OCI-LY1 (cell line): ENCODE results near the gene MALT1.

Source experiments
- EZH2 ChIP-seq: fragments of 200-600 bp; sonication (generic), shearing (Covaris generic); IDR thresholded peaks from 2 replicates; pipeline ENCODE4 v1.8.0; 2017; ENCODE audit warnings: borderline replicate concordance, mixed run types, mild to moderate bottlenecking, antibody characterized with exemption, low read length, moderate library complexity, mixed read lengths
- TF ChIP-seq, protein P1 (sequence below): fragments of 200-600 bp; sonication (generic), shearing (Covaris generic); IDR thresholded peaks from 2 replicates; pipeline ENCODE4 v1.5.1; 2017; ENCODE audit warnings: mild to moderate bottlenecking, antibody characterized with exemption, low read length, moderate library complexity, mixed read lengths

DNA sequence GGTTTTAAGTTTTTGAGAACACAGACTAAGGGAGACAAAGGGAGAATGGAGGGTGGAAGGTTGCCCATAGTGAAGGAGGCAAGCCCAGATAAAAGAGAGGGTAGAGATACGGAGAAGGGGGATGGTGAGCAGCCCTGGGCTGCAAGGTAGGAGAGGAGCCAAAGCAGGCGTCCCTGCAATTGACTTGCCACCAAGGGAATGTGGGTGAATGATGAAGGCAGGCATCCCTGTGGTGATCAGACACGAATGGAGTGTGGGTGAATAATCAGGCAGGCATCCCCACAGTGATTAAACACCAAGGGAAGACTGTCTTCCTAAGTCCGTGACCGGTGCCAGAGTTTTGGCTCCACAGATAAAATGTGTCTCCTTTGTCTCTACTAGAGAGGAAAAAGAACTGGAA lies 25.9 kb upstream of the MALT1 start:
- TF ChIP-seq, protein P1, sequence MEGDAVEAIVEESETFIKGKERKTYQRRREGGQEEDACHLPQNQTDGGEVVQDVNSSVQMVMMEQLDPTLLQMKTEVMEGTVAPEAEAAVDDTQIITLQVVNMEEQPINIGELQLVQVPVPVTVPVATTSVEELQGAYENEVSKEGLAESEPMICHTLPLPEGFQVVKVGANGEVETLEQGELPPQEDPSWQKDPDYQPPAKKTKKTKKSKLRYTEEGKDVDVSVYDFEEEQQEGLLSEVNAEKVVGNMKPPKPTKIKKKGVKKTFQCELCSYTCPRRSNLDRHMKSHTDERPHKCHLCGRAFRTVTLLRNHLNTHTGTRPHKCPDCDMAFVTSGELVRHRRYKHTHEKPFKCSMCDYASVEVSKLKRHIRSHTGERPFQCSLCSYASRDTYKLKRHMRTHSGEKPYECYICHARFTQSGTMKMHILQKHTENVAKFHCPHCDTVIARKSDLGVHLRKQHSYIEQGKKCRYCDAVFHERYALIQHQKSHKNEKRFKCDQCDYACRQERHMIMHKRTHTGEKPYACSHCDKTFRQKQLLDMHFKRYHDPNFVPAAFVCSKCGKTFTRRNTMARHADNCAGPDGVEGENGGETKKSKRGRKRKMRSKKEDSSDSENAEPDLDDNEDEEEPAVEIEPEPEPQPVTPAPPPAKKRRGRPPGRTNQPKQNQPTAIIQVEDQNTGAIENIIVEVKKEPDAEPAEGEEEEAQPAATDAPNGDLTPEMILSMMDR, result no peak
- no peak for TF ChIP-seq EZH2
